Kidney (tissue), 14 donors: Measurements from ENCODE around the gene DEDD2. TPM values are rescaled to one million over a fixed set of nuclear protein-coding genes. Genes with fewer than 3 reads are reported as not detected.

Source experiments
- DNase-seq, 5 donors: peaks; one replicate each; pipeline ENCODE4 v3.0.0-alpha.2; 2013 to 2020
- FAIRE-seq: peaks from 2 replicates; lab custom pipeline; 2012; peaks lifted over from hg19 to GRCh38; lab: Jason Lieb, UNC
- H3K27ac ChIP-seq, 2 donors: one replicate each; pipeline ENCODE4 v1.7.0; 2013; ENCODE audit warnings: low read depth in 2 of 2, low read length in 2 of 2, inconsistent platforms in 1 of 2
- H3K27me3 ChIP-seq: one replicate; pipeline ENCODE4 v1.7.1; 2013; ENCODE audit warnings: low read length, inconsistent platforms; ENCODE audit not compliant: control insufficient read depth, insufficient read depth
- H3K36me3 ChIP-seq, 3 donors: one replicate each; pipeline versions ENCODE4 v1.7.0 to v1.7.1; 2013; ENCODE audit warnings: low read length in 3 of 3, control low read depth in 1 of 3, inconsistent platforms in 1 of 3; ENCODE audit not compliant: insufficient read depth in 3 of 3, control insufficient read depth in 2 of 3
- H3K4me1 ChIP-seq, 3 donors: one replicate each; pipeline versions ENCODE4 v1.7.0 to v1.7.1; 2013; ENCODE audit warnings: low read length in 3 of 3, inconsistent platforms in 1 of 3, low read depth in 1 of 3; ENCODE audit not compliant: control insufficient read depth in 2 of 3, insufficient read depth in 2 of 3
- H3K4me3 ChIP-seq, 3 donors: one replicate each; pipeline versions ENCODE4 v1.7.0 to v1.8.1; 2013; ENCODE audit warnings: low read length in 3 of 3, control low read depth in 1 of 3, inconsistent platforms in 1 of 3
- H3K9ac ChIP-seq, 3 donors: one replicate each; pipeline versions ENCODE4 v1.7.0 to v1.7.1; 2013; ENCODE audit warnings: low read length in 3 of 3, control low read depth in 1 of 3, inconsistent platforms in 1 of 3
- H3K9me3 ChIP-seq, 3 donors: one replicate each; pipeline versions ENCODE4 v1.7.0 to v1.7.1; 2013; ENCODE audit warnings: low read length in 3 of 3, control low read depth in 1 of 3, inconsistent platforms in 1 of 3; ENCODE audit not compliant: control insufficient read depth in 2 of 3, insufficient read depth in 1 of 3
- CTCF ChIP-seq: IDR thresholded peaks from 3 replicates; pipeline ENCODE4 v1.5.1; 2012; ENCODE audit warnings: mild to moderate bottlenecking, moderate library complexity, borderline replicate concordance; ENCODE audit not compliant: insufficient read depth; ENCODE audit errors: extremely low read depth
- intact Hi-C: fragments of 100-400 bp; cut with DNase I; formaldehyde crosslinking; loops from one replicate; pipeline ENCODE4 v1.11.1; 2022
- polyA plus RNA-seq: library from polyadenylated mRNA; stranded (reverse); fragments of 350-450 nt; fragmentation: Illumina TruSeq; extraction: RNeasy Lipid Tissue Mini Kit (QIAGEN cat#74804); gene quantifications from one replicate; pipeline ENCODE4 v1.2.3, GENCODE V29; 2014; ENCODE audit warnings: low read depth, low replicate concordance; ENCODE audit not compliant: insufficient read depth
- total RNA-seq: library from RNA; stranded (reverse); fragmentation: NEBNext Ultra II Directional; extraction: Animal tissue kit (Norgen Biotek cat#: 25700); gene quantifications from one replicate; pipeline ENCODE4 v1.2.1, GENCODE V29; 2021
- donor health status: control.
- donor health status: control.
- donor health status: control.
- donor health status: control.
- donor health status: control.
- donor health status: DM: yes; HTN: yes; CAD: no.
- donor health status: Normal renal cell carcinoma (clear cell type).

Gene DEDD2
- total and polyA plus RNA-seq, 2 donors from 2014 or later: 26.1 to 36.3 TPM

DNA sequence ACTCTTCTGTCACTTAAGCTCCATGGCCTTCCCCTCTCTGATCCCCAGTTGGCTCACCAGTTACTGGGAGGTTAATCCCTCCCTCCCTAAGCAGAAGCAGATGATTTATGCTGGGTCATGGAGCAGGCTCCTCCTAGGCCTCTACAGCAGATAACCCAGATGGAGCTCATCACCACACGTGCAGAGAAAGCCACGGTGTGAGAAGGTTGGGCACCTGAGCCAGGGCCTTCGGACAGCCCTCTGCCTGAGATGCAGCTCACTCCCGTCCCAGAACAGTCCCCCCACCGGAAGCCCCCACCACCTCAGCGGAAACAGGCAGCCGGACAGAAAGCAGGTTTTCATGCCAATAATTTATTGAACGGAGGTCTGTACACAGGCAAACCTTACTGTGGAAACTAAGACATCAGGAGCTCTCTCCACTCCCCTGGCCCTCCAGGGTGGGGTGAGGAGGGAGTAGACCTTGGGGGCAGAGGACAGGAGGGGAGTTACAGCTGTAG, 12.4 kb upstream of the DEDD2 start:
- H3K4me1 ChIP-seq: peaks cover 0 to 5% (median 0%) of the 10 kb centered on the region in 3 donors
- H3K4me3 ChIP-seq: no peak overlapping the region
- peaks cover 0 to 46% (median 36%) of the 10 kb centered on the region in 3 donors for H3K36me3 ChIP-seq
- no peak for FAIRE-seq
- peak in 2 of 5 donors; percentile 50 to 63 for DNase-seq
- no peak for TF ChIP-seq CTCF
- H3K27me3 ChIP-seq: no peaks in the 10 kb centered on the region
- no peak overlapping the region for H3K9ac ChIP-seq
- no peaks in the 10 kb centered on the region for H3K9me3 ChIP-seq
- no peak overlapping the region for H3K27ac ChIP-seq
- intact Hi-C loops: no loop called here

DNA sequence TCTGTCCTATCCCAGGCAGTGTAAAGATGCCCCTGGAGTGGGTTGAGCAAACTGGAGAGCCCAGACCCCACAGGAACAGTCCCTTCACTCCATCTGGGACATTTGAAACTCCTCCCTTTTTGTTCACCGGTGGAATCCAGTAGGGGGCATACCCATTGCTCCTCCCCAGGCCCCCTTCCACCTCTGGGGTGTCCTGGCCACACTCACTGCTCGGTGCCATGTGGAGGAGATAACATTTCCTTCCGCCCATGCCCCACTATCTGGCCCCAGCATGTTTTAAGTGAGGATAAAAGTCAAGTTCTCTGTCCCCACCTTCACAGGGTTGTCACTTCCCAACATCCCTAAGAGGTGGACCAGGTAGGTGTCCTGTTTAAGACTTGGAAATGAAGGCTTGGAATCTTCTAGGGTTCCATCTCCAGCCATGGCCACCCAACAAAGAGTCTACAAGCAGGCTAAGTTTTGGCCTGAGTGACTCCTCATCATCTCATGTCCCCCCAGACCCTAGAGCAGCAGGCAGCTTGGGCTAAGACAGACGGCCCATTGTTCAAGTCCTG, 11.9 kb upstream of the DEDD2 start:
- no peaks in the 10 kb centered on the region for H3K9me3 ChIP-seq
- intact Hi-C loops: no loop called here
- H3K36me3 ChIP-seq: peaks cover 0 to 50% (median 37%) of the 10 kb centered on the region in 3 donors
- FAIRE-seq (no peak), DNase-seq (no peak)
- no peak overlapping the region for H3K4me3 ChIP-seq
- no peak overlapping the region for H3K27ac ChIP-seq
- H3K9ac ChIP-seq: no peak overlapping the region
- TF ChIP-seq CTCF: no peak
- no peaks in the 10 kb centered on the region for H3K27me3 ChIP-seq
- peaks cover 0 to 5% (median 0%) of the 10 kb centered on the region in 3 donors for H3K4me1 ChIP-seq

DNA sequence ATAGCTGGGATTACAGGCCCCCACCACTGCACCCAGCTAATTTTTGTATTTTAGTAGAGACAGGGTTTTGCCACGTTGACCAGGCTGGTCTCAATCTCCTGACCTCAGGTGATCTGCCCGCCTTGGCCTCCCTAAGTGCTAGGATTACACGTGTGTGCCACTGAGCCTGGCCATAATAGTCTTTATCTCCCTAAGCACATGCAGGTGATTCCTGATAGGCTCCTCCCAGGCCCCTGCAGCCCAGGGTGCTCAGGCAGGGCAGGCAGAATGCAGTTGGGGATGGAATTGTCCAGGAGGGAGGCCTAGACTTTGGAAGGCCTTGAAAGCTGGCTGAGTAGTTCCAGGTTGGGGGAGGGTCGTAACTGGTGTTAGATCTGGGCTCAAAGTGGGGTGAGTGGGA, 11.2 kb upstream of the DEDD2 start:
- H3K36me3 ChIP-seq: peaks cover 0 to 51% (median 36%) of the 10 kb centered on the region in 3 donors
- H3K4me1 ChIP-seq: peaks cover 0 to 5% (median 0%) of the 10 kb centered on the region in 3 donors
- FAIRE-seq: no peak
- no peak overlapping the region for H3K9ac ChIP-seq
- TF ChIP-seq CTCF: no peak
- intact Hi-C loops: no loop called here
- H3K27ac ChIP-seq: no peak overlapping the region
- no peaks in the 10 kb centered on the region for H3K9me3 ChIP-seq
- no peak overlapping the region for H3K4me3 ChIP-seq
- DNase-seq: no peak
- H3K27me3 ChIP-seq: no peaks in the 10 kb centered on the region
